Duodenal mucosa (tissue), 2 donors: Measurements from ENCODE around the gene ZBTB9.
A peak's percentile ranks its signal among the peaks of the same experiment; 100 is the strongest.
"Not testable (repeated sequence)": the region's sequence is repeated elsewhere in the genome, so short reads cannot be mapped to it uniquely, and the experiment has no call there.

Experiments used
- H3K27ac ChIP-seq: one replicate; pipeline ENCODE4 v1.7.0; 2013; ENCODE audit warnings: low read depth, low read length
- H3K27me3 ChIP-seq, 2 donors: one replicate each; pipeline ENCODE4 v1.7.0; 2013; ENCODE audit warnings: low read length in 2 of 2, control low read depth in 1 of 2; ENCODE audit not compliant: insufficient read depth in 2 of 2, control insufficient read depth in 1 of 2
- H3K36me3 ChIP-seq, 2 donors: one replicate each; pipeline ENCODE4 v1.7.0; 2013; ENCODE audit warnings: low read length in 2 of 2, control low read depth in 1 of 2; ENCODE audit not compliant: insufficient read depth in 2 of 2, control insufficient read depth in 1 of 2
- H3K4me1 ChIP-seq, 2 donors: one replicate each; pipeline ENCODE4 v1.7.0; 2013; ENCODE audit warnings: low read length in 2 of 2, control low read depth in 1 of 2; ENCODE audit not compliant: insufficient read depth in 2 of 2, control insufficient read depth in 1 of 2
- H3K4me3 ChIP-seq, 2 donors: one replicate each; pipeline ENCODE4 v1.7.0; 2013; ENCODE audit warnings: low read length in 2 of 2, low read depth in 1 of 2
- H3K9ac ChIP-seq, 2 donors: one replicate each; pipeline ENCODE4 v1.7.0; 2013; ENCODE audit warnings: low read length in 2 of 2, low read depth in 1 of 2
- H3K9me3 ChIP-seq, 2 donors: one replicate each; pipeline ENCODE4 v1.7.0; 2013; ENCODE audit warnings: low read length in 2 of 2, control low read depth in 1 of 2; ENCODE audit not compliant: control insufficient read depth in 1 of 2

The ZBTB9 gene

GRCh38 chr6:33466075-33466735 lies 11.8 kb downstream of the ZBTB9 start:
- Histone ChIP-seq H3K27me3 (no peaks in the 10 kb centered on the region), H3K4me1 (no peaks in the 10 kb centered on the region), H3K9me3 (no peaks in the 10 kb centered on the region), H3K27ac (no peak overlapping the region), H3K9ac (no peak overlapping the region), H3K4me3 (no peak overlapping the region), H3K36me3 (no peaks in the 10 kb centered on the region)

- Histone ChIP-seq H3K9me3 (no peaks in the 10 kb centered on the region), H3K27me3 (no peaks in the 10 kb centered on the region), H3K9ac (no peak overlapping the region), H3K36me3 (no peaks in the 10 kb centered on the region), H3K4me1 (no peaks in the 10 kb centered on the region), H3K27ac (no peak overlapping the region), H3K4me3 (no peak overlapping the region)
These were observed 12.7 kb downstream of the ZBTB9 start for GRCh38 chr6:33467091-33467490.

- Histone ChIP-seq H3K27me3 (no peaks in the 10 kb centered on the region), H3K9ac (no peak overlapping the region), H3K27ac (no peak overlapping the region), H3K9me3 (no peaks in the 10 kb centered on the region), H3K36me3 (no peaks in the 10 kb centered on the region), H3K4me1 (no peaks in the 10 kb centered on the region), H3K4me3 (no peak overlapping the region)
These were observed 15.3 kb downstream of the ZBTB9 start for GRCh38 chr6:33469661-33470060.

GRCh38 chr6:33477864-33478263 lies 23.5 kb downstream of the ZBTB9 start:
- H3K9ac ChIP-seq: no peak overlapping the region
- no peaks in the 10 kb centered on the region for H3K27me3 ChIP-seq
- no peaks in the 10 kb centered on the region for H3K36me3 ChIP-seq
- H3K4me3 ChIP-seq: no peak overlapping the region
- no peak overlapping the region for H3K27ac ChIP-seq
- H3K4me1 ChIP-seq: no peaks in the 10 kb centered on the region
- H3K9me3 ChIP-seq: no peaks in the 10 kb centered on the region

DNA sequence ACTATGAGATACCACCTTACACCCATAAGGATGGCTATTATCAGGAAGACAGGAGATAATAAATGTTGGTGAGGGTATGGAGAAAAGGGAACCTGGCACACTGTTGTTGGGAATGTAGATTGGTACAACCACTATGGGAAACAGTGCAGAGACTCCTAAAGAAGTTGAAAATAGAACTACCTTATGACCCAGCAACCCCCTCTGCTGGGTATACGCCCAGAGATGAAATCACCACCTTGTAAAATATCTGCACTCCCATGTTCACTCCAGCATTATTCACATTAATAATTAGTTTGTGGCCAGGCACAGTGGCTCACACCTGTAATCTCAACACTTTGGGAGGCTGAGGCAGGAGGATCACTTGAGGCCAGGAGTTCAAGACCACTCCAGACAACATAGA lies 26.8 kb downstream of the ZBTB9 start:
- Histone ChIP-seq H3K4me3 (no peak overlapping the region), H3K36me3 (no peaks in the 10 kb centered on the region), H3K9ac (no peak overlapping the region), H3K9me3 (no peaks in the 10 kb centered on the region), H3K27ac (no peak overlapping the region), H3K4me1 (no peaks in the 10 kb centered on the region), H3K27me3 (no peaks in the 10 kb centered on the region)

DNA sequence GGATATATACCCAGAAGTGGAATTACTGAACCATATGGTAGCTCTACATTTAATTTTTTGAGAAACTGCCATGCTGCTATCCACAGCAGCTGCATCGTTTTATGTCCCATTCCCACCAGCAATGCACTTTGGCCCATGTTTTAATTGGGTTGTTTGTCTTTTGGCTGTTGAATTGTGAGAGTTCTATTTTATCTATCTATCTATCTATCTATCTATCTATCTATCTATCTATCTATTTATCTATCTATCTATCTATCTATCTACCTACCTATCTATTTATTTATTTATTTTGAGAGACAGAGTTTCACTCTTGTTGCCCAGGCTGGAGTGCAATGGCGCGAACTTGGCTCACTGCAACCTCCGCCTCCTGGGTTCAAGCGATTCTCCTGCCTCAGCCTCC lies 28.2 kb downstream of the ZBTB9 start:
- not testable (repeated sequence) for H3K27ac ChIP-seq, H3K4me1 ChIP-seq, H3K27me3 ChIP-seq, H3K4me3 ChIP-seq, H3K36me3 ChIP-seq, H3K9me3 ChIP-seq, H3K9ac ChIP-seq

- peaks cover 0 to 8% of the 10 kb centered on the region in 2 donors for H3K4me1 ChIP-seq
- H3K36me3 ChIP-seq: no peaks in the 10 kb centered on the region
- H3K27me3 ChIP-seq: no peaks in the 10 kb centered on the region
- H3K4me3 ChIP-seq: no peak overlapping the region
- no peak overlapping the region for H3K27ac ChIP-seq
- H3K9me3 ChIP-seq: no peaks in the 10 kb centered on the region
- no peak overlapping the region for H3K9ac ChIP-seq
These were observed 29.3 kb downstream of the ZBTB9 start for GRCh38 chr6:33483678-33484077.

- H3K4me3 ChIP-seq, H3K9me3 ChIP-seq, H3K27ac ChIP-seq, H3K4me1 ChIP-seq, H3K9ac ChIP-seq, H3K36me3 ChIP-seq, H3K27me3 ChIP-seq: not testable (repeated sequence)
These were observed 30.4 kb downstream of the ZBTB9 start for GRCh38 chr6:33484673-33485262.

DNA sequence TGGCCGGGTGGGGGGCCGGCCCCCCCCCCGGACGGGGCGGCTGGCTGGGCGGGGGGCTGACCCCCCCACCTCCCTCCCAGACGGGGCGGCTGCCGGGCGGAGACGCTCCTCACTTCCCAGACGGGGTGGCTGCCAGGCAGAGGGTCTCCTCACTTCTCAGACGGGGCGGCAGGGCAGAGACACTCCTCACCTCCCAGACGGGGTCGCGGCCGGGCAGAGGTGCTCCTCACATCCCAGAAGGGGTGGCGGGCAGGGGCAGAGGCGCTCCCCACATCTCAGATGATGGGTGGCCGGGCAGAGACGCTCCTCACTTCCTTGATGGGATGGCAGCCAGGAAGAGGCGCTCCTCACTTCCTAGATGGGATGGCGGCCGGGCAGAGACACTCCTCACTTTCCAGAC lies 31.3 kb downstream of the ZBTB9 start:
- H3K9me3 ChIP-seq, H3K4me3 ChIP-seq, H3K9ac ChIP-seq, H3K36me3 ChIP-seq, H3K27ac ChIP-seq, H3K4me1 ChIP-seq, H3K27me3 ChIP-seq: not testable (repeated sequence)

DNA sequence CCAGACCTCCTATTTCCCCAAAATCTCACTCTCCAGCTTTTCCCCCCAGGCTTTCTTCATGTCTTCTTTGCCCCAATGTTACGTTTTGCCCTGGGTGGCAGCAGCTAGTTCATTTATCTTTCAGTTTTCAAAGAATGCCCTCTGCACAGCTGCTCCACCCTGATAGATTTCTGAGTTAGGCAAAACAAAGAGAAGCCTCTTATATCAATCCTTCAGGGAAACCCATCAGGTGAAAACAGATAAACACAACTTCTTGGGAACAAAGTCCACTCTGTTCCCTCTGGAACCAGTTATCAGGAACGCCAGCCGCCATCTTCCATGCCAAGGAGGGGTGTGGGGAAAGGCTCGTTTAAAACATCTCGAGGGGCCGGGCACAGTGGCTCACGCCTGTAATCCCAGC lies 34.0 kb downstream of the ZBTB9 start:
- Histone ChIP-seq H3K9ac (peak overlapping the region in 1 of 2 donors; percentile 25), H3K27ac (no peak overlapping the region), H3K4me1 (peaks cover 0 to 8% of the 10 kb centered on the region in 2 donors), H3K27me3 (no peaks in the 10 kb centered on the region), H3K36me3 (no peaks in the 10 kb centered on the region), H3K4me3 (peak overlapping the region; percentile 50 to 56), H3K9me3 (no peaks in the 10 kb centered on the region)
